COLO829 (cell line): ENCODE data around the gene XRCC4.
"Not testable (repeated sequence)": the region's sequence is repeated elsewhere in the genome, so short reads cannot be mapped to it uniquely, and the experiment has no call there.

Experiments
- DNase-seq: peaks from one replicate; pipeline ENCODE4 v3.0.0; 2012; ENCODE audit warnings: low spot score

XRCC4 gene

GRCh38 chr5:83076742-83077661 is at the start of gene XRCC4, which contains the start of gene TMEM167A:
Gene XRCC4 (plus strand): TSS chr5:83077547. CDS start chr5:83104920, 27,373 bp downstream.
Gene TMEM167A (minus strand): TSS chr5:83077394. CDS start chr5:83077323, 71 bp downstream.
- peak; percentile 89 for DNase-seq

- DNase-seq, result no peak
Observed at GRCh38 chr5:83029912-83030311, 47.4 kb upstream of the XRCC4 start.

GRCh38 chr5:83031381-83031780 is 46.0 kb upstream of the XRCC4 start:
- no peak for DNase-seq

- DNase-seq, result no peak
Observed at GRCh38 chr5:83034036-83034435, 43.3 kb upstream of the XRCC4 start.

GRCh38 chr5:83034528-83035207 is 42.7 kb upstream of the XRCC4 start:
- no peak for DNase-seq

GRCh38 chr5:83035373-83036100 is 41.8 kb upstream of the XRCC4 start:
- DNase-seq, result no peak

GRCh38 chr5:83036991-83037575 is 40.3 kb upstream of the XRCC4 start:
- peak; percentile 60 for DNase-seq

GRCh38 chr5:83038924-83039323 is 38.4 kb upstream of the XRCC4 start:
- DNase-seq, result no peak

GRCh38 chr5:83042507-83042906 is 34.8 kb upstream of the XRCC4 start:
- DNase-seq, result no peak

GRCh38 chr5:83044926-83045325 is 32.4 kb upstream of the XRCC4 start:
- DNase-seq, result no peak

- no peak for DNase-seq
Observed at GRCh38 chr5:83048277-83048676, 29.1 kb upstream of the XRCC4 start.

GRCh38 chr5:83048811-83049210 is 28.5 kb upstream of the XRCC4 start:
- no peak for DNase-seq

GRCh38 chr5:83049370-83049885 is 27.9 kb upstream of the XRCC4 start:
- DNase-seq, result no peak

GRCh38 chr5:83050723-83051340 is 26.5 kb upstream of the XRCC4 start:
- DNase-seq, result no peak

- DNase-seq, result no peak
Observed at GRCh38 chr5:83055166-83055565, 22.2 kb upstream of the XRCC4 start.

GRCh38 chr5:83058726-83059125 is 18.6 kb upstream of the XRCC4 start:
- DNase-seq, result no peak

GRCh38 chr5:83059341-83059740 is 18.0 kb upstream of the XRCC4 start:
- no peak for DNase-seq

GRCh38 chr5:83066548-83067110 is 10.7 kb upstream of the XRCC4 start:
- no peak for DNase-seq

GRCh38 chr5:83067377-83067776 is 10.0 kb upstream of the XRCC4 start:
- not testable (repeated sequence) for DNase-seq

GRCh38 chr5:83069096-83069799 is 8.1 kb upstream of the XRCC4 start:
- DNase-seq, result no peak
